Parathyroid adenoma (tissue), 2 donors: Measurements from ENCODE around the gene JUND.

ENCODE experiments used
- H2AFZ ChIP-seq: fragments of 300-600 bp; sonication (generic); one replicate; pipeline ENCODE4 v1.7.0; 2017; ENCODE audit warnings: antibody characterized with exemption, mild to moderate bottlenecking
- H3K27ac ChIP-seq: fragments of 300-600 bp; sonication (generic); one replicate; pipeline ENCODE4 v1.7.0; 2017
- H3K27me3 ChIP-seq: fragments of 300-600 bp; sonication (generic); one replicate; pipeline ENCODE4 v1.7.0; 2017; ENCODE audit warnings: low read length; ENCODE audit not compliant: control insufficient read depth, insufficient read depth
- H3K36me3 ChIP-seq: fragments of 300-600 bp; sonication (generic); one replicate; pipeline ENCODE4 v1.7.0; 2017; ENCODE audit warnings: low read length; ENCODE audit not compliant: control insufficient read depth, insufficient read depth
- H3K4me1 ChIP-seq: fragments of 300-600 bp; sonication (generic); one replicate; pipeline ENCODE4 v1.7.0; 2017; ENCODE audit warnings: control low read depth
- H3K4me2 ChIP-seq: fragments of 300-600 bp; sonication (generic); one replicate; pipeline ENCODE4 v1.7.0; 2017; ENCODE audit warnings: low read length
- H3K4me3 ChIP-seq: fragments of 300-600 bp; sonication (generic); one replicate; pipeline ENCODE4 v1.7.0; 2017; ENCODE audit warnings: low read depth, low read length
- H3K79me2 ChIP-seq: fragments of 300-600 bp; sonication (generic); one replicate; pipeline ENCODE4 v1.7.0; 2017; ENCODE audit warnings: control low read depth
- H3K9ac ChIP-seq: fragments of 300-600 bp; sonication (generic); one replicate; pipeline ENCODE4 v1.7.0; 2017; ENCODE audit warnings: mild to moderate bottlenecking
- H3K9me3 ChIP-seq: fragments of 300-600 bp; sonication (generic); one replicate; pipeline ENCODE4 v1.7.0; 2017; ENCODE audit warnings: low read length; ENCODE audit not compliant: control insufficient read depth
- CTCF ChIP-seq: fragments of 300-600 bp; sonication (generic); IDR thresholded peaks from one replicate; pipeline ENCODE4 v1.7.0; 2017; ENCODE audit warnings: antibody characterized with exemption, mild to moderate bottlenecking
- donor health status: primary hyperparathyroidism.

The JUND gene

DNA sequence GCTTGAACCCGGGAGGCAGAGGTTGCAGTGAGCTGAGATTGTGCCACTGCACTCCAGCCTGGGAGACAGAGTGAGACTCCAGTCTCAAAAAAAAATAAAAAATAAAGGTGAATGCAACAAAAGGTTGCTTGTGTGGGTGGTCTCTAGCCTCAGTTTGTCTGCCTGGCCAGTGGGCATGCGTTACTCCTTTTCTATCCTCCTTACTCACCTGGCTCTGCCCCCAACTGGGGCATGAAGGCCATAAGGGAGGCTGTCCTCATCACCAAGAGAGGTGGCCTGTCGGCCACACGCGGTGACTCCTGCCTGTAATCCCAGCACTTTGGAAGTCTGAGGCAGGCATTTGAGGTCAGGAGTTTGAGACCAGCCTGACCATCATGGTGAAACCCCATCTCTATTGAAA lies 1.9 kb upstream of the JUND start:
- no peak overlapping the region for H3K4me3 ChIP-seq
- H3K27ac ChIP-seq = peak overlapping the region; percentile 98
- TF ChIP-seq CTCF = no peak
- H3K27me3 ChIP-seq = no peaks in the 10 kb centered on the region
- no peaks in the 10 kb centered on the region for H3K9me3 ChIP-seq
- no peak overlapping the region for H2AFZ ChIP-seq
- H3K79me2 ChIP-seq = peaks cover 9% of the 10 kb centered on the region
- peaks cover 27% of the 10 kb centered on the region for H3K4me1 ChIP-seq
- peaks cover 4% of the 10 kb centered on the region for H3K36me3 ChIP-seq
- no peak overlapping the region for H3K4me2 ChIP-seq
- H3K9ac ChIP-seq = no peak overlapping the region

GRCh38 chr19:18282788-18283141 lies 1.3 kb upstream of the JUND start:
- Histone ChIP-seq H3K79me2 (peaks cover 9% of the 10 kb centered on the region), H3K9me3 (no peaks in the 10 kb centered on the region), H3K36me3 (peaks cover 4% of the 10 kb centered on the region), H3K4me1 (peaks cover 24% of the 10 kb centered on the region), H3K9ac (peak overlapping the region; percentile 54), H3K27me3 (no peaks in the 10 kb centered on the region), H2AFZ (peak overlapping the region; percentile 68), H3K4me2 (peak overlapping the region; percentile 72), H3K27ac (peak overlapping the region; percentile 98), H3K4me3 (peak overlapping the region; percentile 65)
- TF ChIP-seq CTCF = no peak

DNA sequence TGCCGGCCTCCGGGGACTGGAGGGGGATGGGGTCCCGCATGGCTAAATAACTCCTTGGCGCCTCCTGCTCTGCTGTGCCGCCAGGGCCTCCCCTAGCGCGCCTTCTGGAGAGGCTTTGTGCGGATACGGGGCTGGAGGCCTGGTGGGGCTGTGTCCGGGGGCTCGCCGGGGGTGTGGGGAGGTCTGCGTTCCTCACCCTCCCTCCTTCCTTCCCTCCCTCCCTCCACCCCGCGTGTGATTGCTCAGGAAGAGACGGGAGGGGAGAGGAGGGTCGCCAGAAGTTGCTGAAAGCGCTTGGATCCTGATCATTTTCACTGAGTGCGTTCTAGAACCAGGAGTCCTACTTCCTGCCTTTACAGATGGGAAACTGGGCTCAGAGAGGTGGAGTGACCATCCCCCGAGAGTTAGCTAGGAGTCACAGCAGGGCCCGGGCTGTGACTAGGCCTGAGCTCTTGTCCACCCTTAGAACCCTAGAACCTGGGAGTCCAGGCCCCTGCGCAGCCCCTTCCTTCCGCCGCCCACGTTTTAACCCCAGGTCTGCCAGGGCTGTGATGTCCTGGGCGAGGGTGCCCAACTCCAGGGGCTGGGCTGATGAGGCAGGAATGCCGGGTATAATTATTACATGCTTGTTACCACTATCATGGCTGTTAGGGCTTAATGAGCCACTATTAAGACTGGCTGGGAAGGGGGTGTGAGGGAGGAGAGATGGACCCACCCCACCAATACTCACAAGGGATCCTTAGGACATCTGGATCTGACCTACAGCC lies 782 bp upstream of the JUND start:
- TF ChIP-seq CTCF = peak; percentile 28
- H3K79me2 ChIP-seq = peaks cover 9% of the 10 kb centered on the region
- no peaks in the 10 kb centered on the region for H3K27me3 ChIP-seq
- peak overlapping the region; percentile 65 for H3K4me3 ChIP-seq
- H3K9me3 ChIP-seq = no peaks in the 10 kb centered on the region
- peak overlapping the region; percentile 98 for H3K27ac ChIP-seq
- peaks cover 26% of the 10 kb centered on the region for H3K4me1 ChIP-seq
- H3K4me2 ChIP-seq = peak overlapping the region; percentile 72
- H2AFZ ChIP-seq = peak overlapping the region; percentile 68
- peak overlapping the region; percentile 54 for H3K9ac ChIP-seq
- H3K36me3 ChIP-seq = peaks cover 4% of the 10 kb centered on the region

DNA sequence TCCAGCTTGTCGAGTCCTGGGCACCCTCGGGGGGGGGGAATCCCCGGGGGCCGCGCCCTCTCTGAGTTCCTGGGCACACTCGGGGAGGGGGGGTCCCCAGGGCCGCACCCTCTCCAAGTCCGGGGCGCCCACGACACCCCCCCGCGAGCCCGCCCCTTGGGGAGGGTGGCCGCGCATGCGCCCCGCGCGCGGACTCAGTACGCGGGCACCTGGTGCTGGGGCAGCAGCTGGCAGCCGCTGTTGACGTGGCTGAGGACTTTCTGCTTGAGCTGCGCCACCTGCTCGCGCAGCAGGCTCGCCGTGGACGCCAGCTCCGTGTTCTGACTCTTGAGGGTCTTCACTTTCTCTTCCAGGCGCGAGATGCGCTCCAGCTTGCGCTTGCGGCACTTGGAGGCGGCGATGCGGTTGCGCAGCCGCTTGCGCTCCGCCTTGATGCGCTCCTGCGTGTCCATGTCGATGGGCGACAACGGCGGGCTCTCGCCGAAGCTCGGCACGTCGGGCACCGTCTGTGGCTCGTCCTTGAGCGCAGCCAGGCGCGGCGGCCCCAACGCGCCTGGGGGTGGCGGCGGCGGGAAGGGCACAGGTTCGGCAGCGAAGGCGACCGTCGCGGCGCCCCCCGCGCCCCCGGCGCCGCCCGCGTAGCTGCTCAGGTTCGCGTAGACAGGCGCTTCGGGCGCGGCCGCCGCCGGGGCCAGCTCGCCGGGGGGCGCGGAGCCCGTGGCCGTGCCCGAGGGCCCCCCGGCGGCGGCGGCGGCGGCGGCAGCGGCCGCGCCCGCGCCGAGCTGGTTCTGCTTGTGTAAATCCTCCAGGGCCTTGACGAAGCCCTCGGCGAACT lies 958 bp downstream of the JUND start:
- Histone ChIP-seq H2AFZ (peak overlapping the region; percentile 51), H3K79me2 (peaks cover 13% of the 10 kb centered on the region), H3K27ac (peak overlapping the region; percentile 100), H3K4me2 (peak overlapping the region; percentile 93), H3K4me3 (peak overlapping the region; percentile 100), H3K36me3 (peaks cover 4% of the 10 kb centered on the region), H3K4me1 (peaks cover 30% of the 10 kb centered on the region), H3K9me3 (no peaks in the 10 kb centered on the region), H3K27me3 (no peaks in the 10 kb centered on the region), H3K9ac (peak overlapping the region; percentile 100)
- no peak for TF ChIP-seq CTCF
